HG03575 (cell line): Measurements from ENCODE around the gene PHLDB2.

Source experiments
- ATAC-seq: cut with Tn5 transposase; IDR thresholded peaks from one replicate; pipeline ENCODE4 v1.9.1; 2021; ENCODE audit not compliant: unreplicated experiment, insufficient number of reproducible peaks, low FRiP score; ENCODE audit errors: extremely low read depth

Gene PHLDB2

DNA sequence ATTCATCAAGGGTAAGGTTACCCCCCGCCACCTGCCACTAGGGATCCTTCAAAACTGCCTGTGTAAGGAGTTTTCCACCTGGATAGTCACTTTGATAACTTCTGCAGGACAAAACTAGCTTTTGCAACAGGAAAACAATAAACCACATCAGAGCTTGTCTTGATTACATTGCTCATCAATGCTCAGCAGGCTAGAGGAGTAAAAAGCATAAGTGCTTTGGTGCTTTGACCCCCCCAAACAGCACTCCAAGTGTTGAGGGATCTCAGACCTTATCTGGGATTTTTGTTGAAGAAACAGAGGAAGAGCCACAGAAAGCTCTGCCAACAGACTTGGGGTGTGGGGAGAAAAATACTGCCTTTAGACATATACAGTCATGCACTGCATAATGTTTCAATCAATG is 10.8 kb upstream of the PHLDB2 start:
- ATAC-seq = no peak

DNA sequence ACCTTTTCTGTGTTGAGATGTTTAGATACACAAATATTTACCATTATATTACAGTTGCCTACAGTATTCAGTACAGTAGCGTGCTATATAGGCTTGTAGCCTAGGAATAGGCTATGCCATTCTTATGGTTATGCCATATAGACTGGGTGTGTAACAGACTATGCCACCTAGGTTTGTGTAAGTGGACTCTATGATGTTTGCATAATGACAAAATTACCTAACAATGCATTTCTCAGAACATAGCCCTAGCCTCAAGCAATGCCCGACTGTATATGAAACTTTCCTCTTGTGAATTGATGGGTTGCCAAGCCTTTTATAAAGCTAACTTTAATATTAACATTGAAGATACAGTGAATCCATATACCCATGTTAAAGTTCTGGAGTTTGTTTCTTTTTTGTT is 10.3 kb upstream of the PHLDB2 start:
- ATAC-seq = no peak

DNA sequence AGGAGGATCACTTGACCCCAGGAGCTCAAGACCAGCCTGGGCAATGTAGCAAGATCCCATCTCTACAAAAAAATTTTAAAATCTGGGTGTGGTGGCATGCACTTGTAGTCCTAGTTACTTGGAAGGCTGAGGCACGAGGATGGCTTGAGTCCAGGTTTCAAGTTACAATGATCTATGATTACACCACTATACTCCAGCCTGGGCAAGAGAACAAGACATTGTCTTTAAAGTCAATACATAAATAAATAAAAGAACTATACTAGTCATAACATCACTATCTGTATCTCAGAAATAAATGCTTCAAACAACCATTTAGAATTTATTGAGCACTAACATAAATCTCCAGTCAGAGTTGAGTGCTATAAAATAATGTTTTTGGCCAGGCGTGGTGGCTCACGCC is 8.5 kb upstream of the PHLDB2 start:
- no peak for ATAC-seq

DNA sequence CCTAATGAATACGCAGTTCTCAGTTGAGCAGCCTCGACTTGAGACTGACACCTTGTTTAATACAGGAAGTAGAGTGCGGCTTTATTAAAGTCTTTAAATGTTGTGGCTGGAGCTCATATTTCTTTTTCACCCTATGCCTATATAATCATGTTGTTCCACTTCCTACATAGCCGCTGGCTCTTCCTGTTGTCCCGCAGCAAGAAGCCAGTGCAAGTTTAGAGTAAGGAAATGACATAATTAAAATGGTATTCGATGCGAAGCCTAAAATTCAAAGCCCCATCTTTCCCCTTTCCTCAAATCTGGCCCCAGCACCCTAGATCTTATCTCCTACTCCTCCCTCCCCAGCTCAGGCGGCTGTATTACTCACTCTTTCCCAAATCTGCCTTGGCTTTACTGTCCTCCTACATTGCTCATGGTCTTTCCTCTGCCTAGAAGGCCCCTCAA is 7.5 kb upstream of the PHLDB2 start:
- ATAC-seq = no peak

DNA sequence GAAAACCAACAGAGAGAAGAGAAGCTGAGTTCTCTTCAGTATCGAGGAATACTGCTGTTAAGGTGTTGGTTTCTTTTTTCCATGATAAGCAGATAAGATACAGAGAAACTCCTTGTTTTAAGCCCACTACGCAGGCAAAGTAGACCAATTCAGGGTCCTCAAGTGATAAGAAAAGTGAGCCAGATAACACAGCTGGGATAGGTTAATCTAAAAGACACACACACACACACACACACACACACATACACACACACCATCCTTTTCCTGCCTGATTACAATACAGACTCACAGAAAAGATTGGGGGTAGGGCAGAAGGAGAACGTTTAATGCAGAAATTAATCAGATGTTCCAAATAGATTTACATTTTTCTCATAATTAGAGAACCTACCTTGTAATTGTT is 6.5 kb upstream of the PHLDB2 start:
- no peak for ATAC-seq

- no peak for ATAC-seq
Measured at GRCh38 chr3:111853068-111853467, 6.0 kb upstream of the PHLDB2 start.

DNA sequence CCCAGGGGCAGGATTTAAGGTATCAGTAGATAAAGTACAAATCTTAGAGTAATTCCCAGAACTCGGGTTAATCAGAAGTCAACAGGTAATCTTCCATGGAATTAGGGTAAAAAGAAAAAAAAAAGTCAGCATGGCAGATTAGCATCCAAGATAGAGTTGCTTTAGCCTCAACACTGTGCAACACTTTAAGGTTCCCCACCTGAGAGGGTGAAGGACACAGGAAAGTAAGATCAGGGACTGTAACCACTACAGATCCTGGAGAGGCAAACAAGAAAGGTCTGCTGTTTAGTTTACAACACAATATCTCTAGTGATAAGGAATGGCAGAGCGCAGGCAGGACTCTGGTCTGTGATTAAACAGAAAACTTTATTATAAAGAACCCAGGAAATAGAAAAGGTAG is 4.1 kb upstream of the PHLDB2 start:
- no peak for ATAC-seq

GRCh38 chr3:111856501-111856900 is 2.6 kb upstream of the PHLDB2 start:
- ATAC-seq = no peak

- no peak for ATAC-seq
Measured at GRCh38 chr3:111857474-111857873, 1.6 kb upstream of the PHLDB2 start.

GRCh38 chr3:111858642-111859041 is 423 bp upstream of the PHLDB2 start:
- no peak for ATAC-seq

DNA sequence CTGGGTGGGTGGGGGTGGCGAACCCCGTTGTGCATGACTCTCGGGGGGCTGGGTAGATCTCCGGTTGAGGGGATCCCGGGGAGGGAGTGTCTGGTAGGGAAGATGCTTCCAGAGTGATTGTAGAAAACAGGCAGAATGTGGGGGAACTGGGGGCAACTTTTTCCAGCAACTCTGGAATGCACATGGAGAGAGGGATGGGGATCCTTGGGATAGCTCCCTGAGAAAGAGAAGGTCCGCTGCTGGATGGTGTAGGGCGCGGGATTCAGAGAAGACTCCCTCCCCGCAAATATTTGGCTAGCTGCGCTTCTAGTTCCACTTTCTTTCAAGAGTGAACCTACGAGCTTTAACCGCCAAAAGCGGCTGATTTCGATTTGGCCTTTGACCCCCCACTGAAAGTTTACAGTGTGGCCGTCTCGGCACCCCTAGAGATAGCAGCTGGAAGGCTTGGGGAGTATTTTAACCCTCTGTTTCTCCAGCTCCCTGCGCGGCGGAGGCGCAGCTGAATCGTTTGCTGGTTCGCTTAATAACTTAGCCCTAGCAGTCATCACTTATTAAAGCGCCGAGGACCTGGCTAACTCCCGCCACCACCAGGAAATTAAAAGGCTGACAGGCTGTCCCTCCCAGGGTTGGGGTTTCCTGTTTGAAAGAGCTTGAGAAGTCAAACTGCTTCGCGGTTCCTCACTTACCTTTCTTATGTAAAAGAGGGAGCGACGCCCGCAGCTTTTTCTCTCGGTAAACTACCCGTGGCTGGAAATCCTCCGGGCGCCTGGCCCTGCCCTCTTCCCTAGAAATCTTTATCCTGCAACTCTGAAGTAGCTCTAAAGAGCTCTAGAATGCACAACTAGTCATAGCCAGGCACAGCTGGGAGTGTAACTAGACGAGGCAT is 1.2 kb downstream of the PHLDB2 start:
- peak; percentile 93 for ATAC-seq

GRCh38 chr3:111861391-111861790 is 2.3 kb downstream of the PHLDB2 start:
- ATAC-seq = no peak

DNA sequence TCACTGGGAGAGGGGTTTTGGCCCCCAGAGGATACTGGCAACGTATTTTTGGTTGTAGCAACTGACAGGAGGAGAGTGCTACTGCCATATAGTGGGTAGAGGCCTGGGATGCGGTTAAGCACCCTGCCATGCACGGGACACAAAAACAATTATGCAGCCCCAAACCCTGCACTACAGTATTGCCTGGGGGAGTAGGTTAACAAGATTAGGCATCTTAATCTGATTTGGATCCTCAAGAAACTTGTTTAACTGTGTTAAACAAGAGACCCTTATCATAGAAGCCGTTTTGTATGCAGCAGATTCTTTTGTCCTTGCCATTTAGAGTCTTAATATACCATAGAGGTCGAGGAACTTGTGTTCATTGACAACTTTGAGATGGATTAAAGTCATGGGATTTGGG is 3.4 kb downstream of the PHLDB2 start:
- ATAC-seq = no peak

DNA sequence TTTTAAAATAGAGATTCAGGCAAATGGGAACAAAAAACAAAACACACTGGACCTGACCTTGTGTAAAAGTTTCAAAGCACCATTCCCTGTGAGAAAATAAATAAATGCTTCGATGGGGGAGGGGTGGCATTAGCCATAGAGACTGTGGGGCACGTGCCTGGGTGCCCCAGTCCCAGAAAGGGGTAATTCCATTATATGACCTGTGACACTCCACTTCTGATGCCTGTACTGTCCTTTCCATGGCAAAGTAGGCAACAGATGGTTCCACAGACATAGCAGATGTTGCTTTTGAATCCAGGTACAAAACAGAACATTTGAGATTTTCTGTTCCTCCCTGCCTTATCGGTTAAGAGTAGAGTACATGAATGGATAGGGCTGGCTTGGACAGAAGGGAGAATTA is 3.9 kb downstream of the PHLDB2 start:
- ATAC-seq = no peak

DNA sequence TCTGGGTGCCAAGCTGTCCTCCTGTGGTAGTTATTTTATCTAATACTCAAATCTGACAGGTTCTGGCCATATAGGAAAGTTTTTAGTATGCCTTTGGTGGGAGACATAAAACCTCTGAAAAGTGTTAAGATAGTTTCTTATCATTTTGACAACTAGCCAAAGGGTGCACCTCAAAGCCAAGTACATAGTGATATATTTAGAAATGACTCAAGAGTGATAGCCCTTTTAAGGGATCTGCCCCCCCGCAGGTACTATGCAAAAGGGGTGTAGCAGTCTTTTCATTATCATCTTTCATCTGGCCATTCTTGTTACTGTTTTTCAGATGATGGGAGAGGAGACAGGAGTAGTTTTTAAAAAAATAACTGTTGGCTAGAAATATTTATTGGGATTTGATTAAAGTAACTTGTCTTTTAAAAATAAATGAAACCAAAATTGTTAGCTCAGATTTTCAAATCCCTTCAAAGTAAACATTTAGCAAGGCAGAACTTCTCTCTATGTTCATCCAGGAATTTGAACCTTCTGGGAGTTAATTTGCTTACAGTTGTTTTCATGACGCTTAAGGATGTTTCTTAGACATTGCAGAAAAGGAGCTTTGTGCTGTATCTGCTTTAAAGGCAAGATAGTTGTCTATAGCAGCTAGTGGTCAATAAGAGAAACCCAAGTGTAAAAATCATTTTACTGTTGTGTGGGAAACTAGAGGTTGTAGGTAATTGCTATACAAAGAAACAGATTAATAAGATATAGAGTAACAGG is 5.1 kb downstream of the PHLDB2 start:
- no peak for ATAC-seq

DNA sequence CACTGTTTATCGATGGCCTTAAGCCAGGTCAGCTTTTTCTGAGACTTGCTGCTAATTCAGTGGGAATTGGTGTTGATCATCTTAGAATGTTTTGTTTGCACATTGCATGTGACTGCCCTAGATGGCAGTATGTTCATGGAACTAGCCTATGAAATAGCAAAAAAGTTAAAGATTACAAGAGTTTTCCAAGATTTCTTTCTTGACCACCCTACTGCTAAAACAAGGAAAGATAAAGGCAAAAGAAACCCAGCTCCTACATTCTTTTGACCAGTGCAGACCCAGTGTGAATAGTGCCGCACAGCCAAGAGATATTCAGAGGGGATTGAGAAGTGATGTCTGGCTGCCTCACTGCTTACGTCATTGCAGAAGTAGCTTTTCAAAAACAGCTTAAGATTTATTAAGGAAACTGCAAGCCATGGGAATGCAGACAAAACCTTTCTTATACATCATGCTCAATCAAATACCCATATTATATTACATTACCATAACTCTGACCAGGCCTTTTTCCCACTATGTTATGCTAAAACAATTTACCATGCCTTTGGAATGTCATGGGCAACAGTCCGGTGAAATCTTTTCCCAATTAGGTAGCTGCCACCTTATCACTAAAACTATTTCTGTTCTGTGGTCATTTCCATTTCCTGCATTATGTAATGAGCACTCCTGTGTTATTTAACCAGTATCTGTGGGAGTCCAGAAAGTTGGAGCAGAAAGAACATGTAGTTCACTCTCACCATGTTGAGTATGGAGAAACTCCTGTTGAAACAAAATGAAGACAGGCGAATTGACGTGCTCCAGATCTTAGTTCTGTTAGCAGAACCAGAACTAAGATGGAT is 6.0 kb downstream of the PHLDB2 start:
- no peak for ATAC-seq

- no peak for ATAC-seq
Measured at GRCh38 chr3:111867889-111868426, 8.9 kb downstream of the PHLDB2 start.

GRCh38 chr3:111870620-111871019 is 11.6 kb downstream of the PHLDB2 start:
- ATAC-seq = no peak
